MM.1S (cell line): ENCODE data around the gene TENM4.

Experiments used
- DNase-seq: peaks from one replicate; pipeline ENCODE4 v3.0.0-alpha.2; 2015
- H2AFZ ChIP-seq: fragments of 300-600 bp; sonication (generic); 2 replicates; pipeline ENCODE4 v1.6.0; 2016; ENCODE audit warnings: antibody characterized with exemption, low read length
- H3F3A ChIP-seq: fragments of 300-600 bp; sonication (generic); 2 replicates; pipeline ENCODE4 v1.6.1; 2016; ENCODE audit warnings: mild to moderate bottlenecking, antibody characterized with exemption, low read length, moderate library complexity, mixed read lengths; ENCODE audit not compliant: insufficient read depth
- H3K27ac ChIP-seq: fragments of 300-600 bp; sonication (generic); 2 replicates; pipeline ENCODE4 v1.5.1; 2016; ENCODE audit warnings: mild to moderate bottlenecking, low read length
- H3K27me3 ChIP-seq: fragments of 300-600 bp; sonication (generic); replicated peaks from 2 replicates; pipeline ENCODE4 v1.6.0; 2016; ENCODE audit warnings: low read length; ENCODE audit not compliant: insufficient read depth
- H3K36me3 ChIP-seq: fragments of 300-600 bp; sonication (generic); replicated peaks from 2 replicates; pipeline ENCODE4 v1.6.1; 2016; ENCODE audit warnings: mild to moderate bottlenecking, low read length, mixed read lengths; ENCODE audit not compliant: insufficient read depth
- H3K4me1 ChIP-seq: fragments of 300-600 bp; sonication (generic); 2 replicates; pipeline ENCODE4 v1.6.1; 2016; ENCODE audit warnings: low read length, mixed read lengths
- H3K4me2 ChIP-seq: fragments of 300-600 bp; sonication (generic); 2 replicates; pipeline ENCODE4 v1.6.0; 2016; ENCODE audit warnings: low read depth, low read length
- H3K4me3 ChIP-seq: fragments of 300-600 bp; sonication (generic); 2 replicates; pipeline ENCODE4 v1.5.1; 2016; ENCODE audit warnings: low read length, mixed read lengths
- H3K79me2 ChIP-seq: fragments of 300-600 bp; sonication (generic); 2 replicates; pipeline ENCODE4 v1.6.1; 2016; ENCODE audit warnings: mixed run types, low read length, mixed read lengths
- H3K9ac ChIP-seq: fragments of 300-600 bp; sonication (generic); 2 replicates; pipeline ENCODE4 v1.6.1; 2016; ENCODE audit warnings: low read length, mixed read lengths
- H3K9me2 ChIP-seq: fragments of 300-600 bp; sonication (generic); replicated peaks from 2 replicates; pipeline ENCODE4 v1.6.1; 2016; ENCODE audit warnings: mild to moderate bottlenecking, low read length, mixed read lengths; ENCODE audit not compliant: insufficient read depth
- H3K9me3 ChIP-seq: fragments of 300-600 bp; sonication (generic); replicated peaks from 2 replicates; pipeline ENCODE4 v1.6.1; 2016; ENCODE audit warnings: mild to moderate bottlenecking, low read length, mixed read lengths; ENCODE audit not compliant: insufficient read depth
- H4K20me1 ChIP-seq: fragments of 300-600 bp; sonication (generic); 2 replicates; pipeline ENCODE4 v1.6.1; 2016; ENCODE audit warnings: mild to moderate bottlenecking, low read length, moderate library complexity, mixed read lengths; ENCODE audit not compliant: insufficient read depth
- CTCF ChIP-seq: fragments of 300-600 bp; sonication (generic); IDR thresholded peaks from 2 replicates; pipeline ENCODE4 v1.5.1; 2016; ENCODE audit warnings: antibody characterized with exemption, low read length, mixed read lengths
- EZH2 ChIP-seq: fragments of 300-600 bp; sonication (generic); optimal IDR thresholded peaks from 2 replicates; pipeline ENCODE3; 2017; ENCODE audit warnings: low read depth, mild to moderate bottlenecking, antibody characterized with exemption, low read length, mixed read lengths
- EZH2phosphoT487 ChIP-seq: fragments of 300-600 bp; sonication (generic); IDR thresholded peaks from 2 replicates; pipeline ENCODE4 v1.6.1; 2018; ENCODE audit warnings: antibody characterized with exemption, low read length

The TENM4 gene

GRCh38 chr11:79060081-79060953 is 380.5 kb downstream of the TENM4 start:
- H3F3A ChIP-seq: no peaks in the 10 kb centered on the region
- no peak overlapping the region for H3K27ac ChIP-seq
- H3K4me1 ChIP-seq: 0 out of 2 replicates have a peak, but pooled peaks cover 7% of the 10 kb centered on the region
- H3K79me2 ChIP-seq: no peaks in the 10 kb centered on the region
- no peak overlapping the region for H3K4me2 ChIP-seq
- H4K20me1 ChIP-seq: no peaks in the 10 kb centered on the region
- H3K9ac ChIP-seq: no peak overlapping the region
- H3K27me3 ChIP-seq: no peaks in the 10 kb centered on the region
- TF ChIP-seq CTCF (no peak), EZH2phosphoT487 (no peak), EZH2 (no peak)
- H3K4me3 ChIP-seq: no peak overlapping the region
- no peak for DNase-seq
- no peaks in the 10 kb centered on the region for H3K9me3 ChIP-seq
- no peaks in the 10 kb centered on the region for H3K36me3 ChIP-seq
- no peak overlapping the region for H2AFZ ChIP-seq
- no peaks in the 10 kb centered on the region for H3K9me2 ChIP-seq

- no peaks in the 10 kb centered on the region for H3F3A ChIP-seq
- TF ChIP-seq CTCF (no peak), EZH2 (no peak), EZH2phosphoT487 (no peak)
- no peaks in the 10 kb centered on the region for H3K36me3 ChIP-seq
- H3K27ac ChIP-seq: no peak overlapping the region
- no peaks in the 10 kb centered on the region for H3K9me3 ChIP-seq
- H3K9me2 ChIP-seq: no peaks in the 10 kb centered on the region
- H3K4me2 ChIP-seq: no peak overlapping the region
- H3K79me2 ChIP-seq: no peaks in the 10 kb centered on the region
- no peak for DNase-seq
- 0 out of 2 replicates have a peak, but pooled peaks cover 7% of the 10 kb centered on the region for H3K4me1 ChIP-seq
- H2AFZ ChIP-seq: no peak overlapping the region
- H3K9ac ChIP-seq: no peak overlapping the region
- H3K4me3 ChIP-seq: no peak overlapping the region
- no peaks in the 10 kb centered on the region for H3K27me3 ChIP-seq
- no peaks in the 10 kb centered on the region for H4K20me1 ChIP-seq
Measured at GRCh38 chr11:79059141-79059540, 381.7 kb downstream of the TENM4 start.

- no peak overlapping the region for H3K9ac ChIP-seq
- TF ChIP-seq CTCF: peak; percentile 20
- TF ChIP-seq EZH2: no peak
- H4K20me1 ChIP-seq: no peaks in the 10 kb centered on the region
- no peaks in the 10 kb centered on the region for H3K9me2 ChIP-seq
- H3K4me1 ChIP-seq: 0 out of 2 replicates have a peak, but pooled peaks cover 7% of the 10 kb centered on the region
- no peak overlapping the region for H3K4me3 ChIP-seq
- H3K36me3 ChIP-seq: no peaks in the 10 kb centered on the region
- peak; percentile 46 for DNase-seq
- no peak overlapping the region for H2AFZ ChIP-seq
- H3K79me2 ChIP-seq: no peaks in the 10 kb centered on the region
- no peaks in the 10 kb centered on the region for H3K9me3 ChIP-seq
- no peak overlapping the region for H3K27ac ChIP-seq
- H3F3A ChIP-seq: no peaks in the 10 kb centered on the region
- H3K27me3 ChIP-seq: no peaks in the 10 kb centered on the region
- H3K4me2 ChIP-seq: no peak overlapping the region
Measured at GRCh38 chr11:79055856-79056631, 384.8 kb downstream of the TENM4 start.
